ENCODE results near the gene CBLB.

Gene CBLB

DNA sequence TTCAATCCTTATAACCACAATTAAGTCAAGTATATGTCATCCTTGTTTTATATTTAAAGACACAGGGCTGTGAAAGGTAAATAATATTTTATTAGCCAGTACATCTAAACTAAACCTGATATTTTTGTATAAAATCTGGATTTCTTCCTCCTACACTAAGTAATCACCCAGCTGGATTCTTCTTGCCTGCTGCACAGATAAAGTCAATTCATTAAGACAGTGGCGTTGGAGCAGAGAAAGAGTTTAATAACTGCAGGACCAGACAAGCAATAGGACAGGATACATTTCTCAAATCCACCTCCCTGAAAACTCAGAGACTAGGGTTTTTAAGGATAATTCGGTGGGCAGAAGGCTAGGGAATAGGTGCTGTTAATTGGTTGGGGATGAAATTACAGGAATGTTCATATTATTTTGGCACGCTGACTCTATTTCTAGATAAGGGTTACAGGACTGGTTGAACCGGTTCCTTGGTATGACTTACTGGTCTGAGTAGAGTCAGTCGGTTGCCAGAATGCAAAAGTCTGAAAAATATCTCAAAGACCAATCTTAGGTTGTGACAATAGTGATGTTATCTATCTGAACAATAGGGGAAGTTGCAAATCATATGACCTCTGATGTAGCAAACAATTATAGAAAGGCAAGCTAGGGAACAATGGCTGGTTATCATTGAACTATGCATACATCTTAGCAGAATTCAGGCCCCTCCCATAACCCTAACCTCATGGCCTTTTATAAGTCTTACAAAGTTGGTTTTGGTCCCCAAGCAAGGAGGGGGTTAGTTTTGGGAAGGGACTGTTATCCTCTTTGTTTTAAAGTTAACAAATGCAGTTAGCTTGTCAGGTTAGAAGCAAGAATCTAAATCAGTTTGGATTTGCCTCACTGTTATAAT lies 257.3 kb downstream of the CBLB start:
- no peak for DNase-seq

DNA sequence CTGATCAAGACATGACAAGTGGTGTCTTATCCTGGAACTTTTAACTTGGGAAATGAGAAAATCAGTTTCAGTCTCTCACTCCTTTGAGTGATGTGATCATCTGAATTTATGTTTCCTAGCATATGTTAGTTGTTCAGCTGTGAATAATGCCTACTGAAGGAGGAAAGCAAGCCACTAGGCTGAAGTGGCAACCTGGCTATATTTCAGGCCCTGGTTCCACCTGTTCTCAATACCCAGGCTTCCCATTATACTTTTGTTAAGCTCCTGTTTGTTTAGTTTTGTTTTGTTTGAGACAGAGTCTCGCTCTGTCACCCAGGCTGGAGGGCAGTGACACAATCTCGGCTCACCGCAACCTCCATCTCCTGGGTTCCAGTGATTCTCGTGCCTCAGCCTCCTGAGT lies 258.3 kb downstream of the CBLB start:
- DNase-seq: no peak

DNA sequence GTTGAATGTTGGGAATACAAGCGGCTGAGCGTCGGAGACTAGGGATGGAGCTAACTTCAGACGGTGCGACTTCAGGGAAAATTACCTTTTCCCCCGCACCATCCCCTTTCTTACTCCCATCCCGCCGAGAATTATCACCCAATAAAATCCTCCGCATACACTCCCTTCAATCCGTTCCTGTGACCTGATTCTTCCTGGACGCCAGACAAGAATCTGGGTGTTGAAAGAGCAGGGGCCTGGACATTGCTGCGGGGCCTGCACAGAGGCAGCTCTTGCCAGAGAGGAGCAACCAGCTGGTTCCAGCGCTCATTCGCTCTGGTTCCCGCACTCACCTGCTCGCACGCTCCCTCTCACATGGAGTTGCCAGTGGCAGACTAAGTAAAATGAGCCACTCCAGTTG lies 260.2 kb downstream of the CBLB start:
- DNase-seq: peak; percentile 33

DNA sequence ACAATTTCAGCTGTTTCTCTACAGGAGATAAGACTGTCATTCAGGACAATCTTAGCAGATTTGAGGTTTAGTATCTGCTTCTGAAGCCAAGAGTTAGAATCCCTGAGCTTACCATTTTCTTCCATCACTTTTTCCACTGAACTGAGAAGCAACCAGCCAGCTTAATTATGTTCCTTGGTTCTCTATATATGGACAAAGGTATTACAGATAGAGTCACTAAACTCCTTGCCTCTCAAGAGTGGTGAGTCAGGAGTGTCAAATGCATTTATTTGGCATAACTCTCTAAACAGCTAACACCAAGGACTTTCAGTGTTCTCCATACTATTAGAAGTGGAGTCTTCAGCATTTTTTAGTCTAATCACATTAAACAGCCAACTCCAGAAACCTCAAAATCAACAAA lies 262.8 kb downstream of the CBLB start:
- DNase-seq: no peak
